Astrocyte of the spinal cord (primary cell): ENCODE measurements around the gene SPON1.

ENCODE experiments used
- DNase-seq: peaks from one replicate; pipeline ENCODE4 v3.0.0; 2011; ENCODE audit warnings: low read depth, low spot score
- H3K4me3 ChIP-seq: 2 replicates; pipeline ENCODE4 v1.5.1; 2011; ENCODE audit warnings: low read depth, mild to moderate bottlenecking, low read length, moderate library complexity
- CTCF ChIP-seq: IDR thresholded peaks from 2 replicates; pipeline ENCODE4 v1.5.1; 2012; ENCODE audit warnings: low read depth, mild to moderate bottlenecking, low read length, inconsistent platforms
- in situ Hi-C: cut with HindIII; loops from 2 replicates; pipeline ENCODE4 v1.10.0; 2017; ENCODE audit warnings: low sequenced_read_pairs

Gene SPON1

GRCh38 chr11:13963169-13963948 lies 836 bp downstream of the SPON1 start:
- DNase-seq, result no peak
- H3K4me3 ChIP-seq, result no peak overlapping the region
- TF ChIP-seq CTCF, result no peak
- in situ Hi-C loops, result no loop called here

- no peak for TF ChIP-seq CTCF
- no peak overlapping the region for H3K4me3 ChIP-seq
- in situ Hi-C loops, result no loop called here
- no peak for DNase-seq
Observed at GRCh38 chr11:13963949-13964770, 1.6 kb downstream of the SPON1 start.

DNA sequence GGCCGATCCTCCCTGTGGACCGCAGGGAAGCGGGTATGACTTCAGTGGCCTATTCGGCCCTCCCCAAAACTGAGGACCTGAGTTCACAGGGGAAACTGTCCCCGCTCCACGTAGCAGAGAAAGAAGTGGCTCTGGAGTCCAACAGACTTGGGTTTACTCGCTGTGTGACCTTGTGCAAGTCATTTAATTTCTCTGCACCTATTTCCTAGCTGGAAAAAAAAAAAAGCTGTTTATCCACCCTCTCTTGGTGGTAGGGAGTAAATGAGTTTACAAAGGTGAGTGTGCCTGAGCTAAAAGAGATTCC lies 2.2 kb downstream of the SPON1 start:
- H3K4me3 ChIP-seq, result no peak overlapping the region
- in situ Hi-C loops, result no loop called here
- no peak for DNase-seq
- TF ChIP-seq CTCF, result no peak

- in situ Hi-C loops, result no loop called here
- no peak for DNase-seq
- TF ChIP-seq CTCF, result no peak
- H3K4me3 ChIP-seq, result no peak overlapping the region
Observed at GRCh38 chr11:13965337-13965736, 2.8 kb downstream of the SPON1 start.

DNA sequence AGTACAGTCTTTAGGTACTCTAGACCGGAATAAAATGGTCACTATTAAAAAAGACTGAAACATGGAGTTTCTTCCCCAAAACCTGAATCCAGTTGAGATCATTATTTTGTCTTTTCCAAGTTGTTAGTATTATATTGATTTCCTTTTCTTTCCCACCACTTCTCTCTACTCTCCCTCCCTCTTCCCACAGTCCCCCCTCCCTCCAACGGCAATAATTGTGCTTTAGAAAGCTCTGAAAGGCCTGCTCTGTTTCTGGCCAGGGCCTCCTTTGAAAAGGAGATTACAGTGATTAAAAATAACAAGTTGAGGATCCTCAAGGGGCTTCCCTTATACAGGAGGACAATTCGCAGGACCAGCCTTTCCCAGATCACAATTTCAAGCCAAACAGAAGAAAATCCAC lies 3.5 kb downstream of the SPON1 start:
- H3K4me3 ChIP-seq, result no peak overlapping the region
- in situ Hi-C loops, result no loop called here
- DNase-seq, result no peak
- TF ChIP-seq CTCF, result no peak

DNA sequence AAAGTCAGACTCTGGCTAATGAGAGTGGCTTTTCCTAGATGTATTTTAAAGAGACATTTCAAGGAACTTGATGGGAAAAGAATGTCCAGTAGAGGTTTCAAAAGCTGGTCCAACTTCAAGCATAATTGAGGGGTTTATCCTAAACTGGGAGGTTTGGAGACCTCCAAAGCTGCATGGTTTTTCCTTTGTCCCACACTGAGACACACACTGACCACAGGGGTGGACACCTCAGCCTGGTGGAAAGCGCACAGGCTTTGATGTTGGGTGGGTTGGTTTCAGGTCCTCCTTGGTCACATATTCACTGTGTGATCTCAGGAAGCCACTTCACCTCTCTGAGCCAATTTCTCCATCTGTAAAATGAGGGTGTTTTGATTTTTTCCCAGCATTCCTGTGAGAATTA lies 4.0 kb downstream of the SPON1 start:
- no peak for TF ChIP-seq CTCF
- in situ Hi-C loops, result no loop called here
- no peak for DNase-seq
- H3K4me3 ChIP-seq, result no peak overlapping the region
